Upper lobe of left lung (tissue), 4 donors: Measurements from ENCODE around the gene CCDC177.

Experiments used
- EP300 ChIP-seq, 4 donors: sonication (generic); formaldehyde crosslinking; IDR thresholded peaks; one replicate each; pipeline ENCODE4 v1.5.1; 2017; ENCODE audit warnings: antibody characterized with exemption in 4 of 4, control low read depth in 2 of 4
- POLR2A ChIP-seq, 4 donors: fragments of 450-650 bp; IDR thresholded peaks; one replicate each; pipeline ENCODE4 v1.5.1; 2016 to 2017; ENCODE audit warnings: antibody characterized with exemption in 4 of 4, mild to moderate bottlenecking in 2 of 4
- POLR2AphosphoS5 ChIP-seq, 2 donors: sonication (generic); formaldehyde crosslinking; IDR thresholded peaks; one replicate each; pipeline ENCODE4 v1.5.1; 2017; ENCODE audit warnings: antibody characterized with exemption in 2 of 2
- TF ChIP-seq, protein P1 (sequence below), 6 experiments: fragments of 450-650 bp in 4 of 6; fragments of 200-600 bp in 2 of 6; sonication (generic) in 2 of 6; IDR thresholded peaks; one replicate each; pipeline ENCODE4 v1.5.1; 2016 to 2019; ENCODE audit warnings: antibody characterized with exemption in 6 of 6

DNA sequence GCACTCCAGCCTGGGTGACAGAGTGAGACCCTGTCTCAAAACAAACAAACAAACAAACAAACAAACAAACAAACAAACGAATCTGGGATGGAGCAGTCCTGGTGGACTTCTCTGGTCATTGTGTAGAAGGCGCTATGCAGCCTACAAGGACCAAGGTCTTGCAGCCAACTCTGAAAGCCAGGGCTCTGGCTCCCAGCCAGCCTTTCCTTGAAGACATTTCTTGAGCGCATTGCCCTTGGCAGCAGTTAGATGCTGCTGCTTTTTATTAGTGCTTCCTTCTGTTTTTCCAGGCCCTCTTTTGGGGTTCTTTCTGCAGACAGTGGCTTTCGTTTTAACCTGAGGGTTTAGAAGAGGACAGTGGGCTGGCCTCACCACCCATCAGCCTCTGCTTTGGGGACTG, 20.2 kb downstream of the CCDC177 start:
- TF ChIP-seq, protein P1, sequence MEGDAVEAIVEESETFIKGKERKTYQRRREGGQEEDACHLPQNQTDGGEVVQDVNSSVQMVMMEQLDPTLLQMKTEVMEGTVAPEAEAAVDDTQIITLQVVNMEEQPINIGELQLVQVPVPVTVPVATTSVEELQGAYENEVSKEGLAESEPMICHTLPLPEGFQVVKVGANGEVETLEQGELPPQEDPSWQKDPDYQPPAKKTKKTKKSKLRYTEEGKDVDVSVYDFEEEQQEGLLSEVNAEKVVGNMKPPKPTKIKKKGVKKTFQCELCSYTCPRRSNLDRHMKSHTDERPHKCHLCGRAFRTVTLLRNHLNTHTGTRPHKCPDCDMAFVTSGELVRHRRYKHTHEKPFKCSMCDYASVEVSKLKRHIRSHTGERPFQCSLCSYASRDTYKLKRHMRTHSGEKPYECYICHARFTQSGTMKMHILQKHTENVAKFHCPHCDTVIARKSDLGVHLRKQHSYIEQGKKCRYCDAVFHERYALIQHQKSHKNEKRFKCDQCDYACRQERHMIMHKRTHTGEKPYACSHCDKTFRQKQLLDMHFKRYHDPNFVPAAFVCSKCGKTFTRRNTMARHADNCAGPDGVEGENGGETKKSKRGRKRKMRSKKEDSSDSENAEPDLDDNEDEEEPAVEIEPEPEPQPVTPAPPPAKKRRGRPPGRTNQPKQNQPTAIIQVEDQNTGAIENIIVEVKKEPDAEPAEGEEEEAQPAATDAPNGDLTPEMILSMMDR (IDR thresholded peaks at IDR 0.05) = no peak
- no peak for TF ChIP-seq POLR2AphosphoS5 (IDR thresholded peaks at IDR 0.05)
- TF ChIP-seq POLR2A (IDR thresholded peaks at IDR 0.05) = no peak
- no peak for TF ChIP-seq EP300 (IDR thresholded peaks at IDR 0.05)
